Osteoblast (primary cell): ENCODE data around the gene C14orf119. TPM values are rescaled to one million over a fixed set of nuclear protein-coding genes. Genes with fewer than 3 reads are reported as not detected.
A peak's percentile ranks its signal among the peaks of the same experiment; 100 is the strongest.

Experiments
- DNase-seq: peaks from one replicate; pipeline ENCODE4 v3.0.0; 2011; ENCODE audit warnings: low spot score, mixed read lengths; ENCODE audit not compliant: insufficient read length; ENCODE audit errors: missing footprints
- H2AFZ ChIP-seq: 2 replicates; pipeline ENCODE4 v1.6.0; 2011; ENCODE audit warnings: mild to moderate bottlenecking, low read length
- H3K27ac ChIP-seq: 2 replicates; pipeline ENCODE4 v1.5.1; 2011; ENCODE audit warnings: mild to moderate bottlenecking, low read depth, low read length, moderate library complexity
- H3K27me3 ChIP-seq: 2 replicates; pipeline ENCODE4 v1.6.0; 2012; ENCODE audit warnings: mild to moderate bottlenecking, control low read depth, inconsistent platforms, low read length, moderate library complexity; ENCODE audit not compliant: insufficient read depth
- H3K36me3 ChIP-seq: 2 replicates; pipeline ENCODE4 v1.5.1; 2011; ENCODE audit warnings: mild to moderate bottlenecking, low read length, control low read depth, moderate library complexity; ENCODE audit not compliant: insufficient read depth
- H3K4me1 ChIP-seq: 2 replicates; pipeline ENCODE4 v1.5.1; 2011; ENCODE audit warnings: mild to moderate bottlenecking, low read length, control low read depth, moderate library complexity; ENCODE audit not compliant: insufficient read depth
- H3K4me2 ChIP-seq: 2 replicates; pipeline ENCODE4 v1.6.0; 2011; ENCODE audit warnings: mild to moderate bottlenecking, low read length; ENCODE audit not compliant: insufficient read depth
- H3K4me3 ChIP-seq: fragments of 200-600 bp; sonication (generic); 3 replicates; pipeline ENCODE4 v1.5.1; 2012; ENCODE audit warnings: mild to moderate bottlenecking, low read length, inconsistent platforms; ENCODE audit not compliant: insufficient read depth
- H3K79me2 ChIP-seq: 2 replicates; pipeline ENCODE4 v1.6.0; 2012; ENCODE audit warnings: mild to moderate bottlenecking, low read length, control low read depth, inconsistent platforms; ENCODE audit not compliant: insufficient read depth
- H3K9me3 ChIP-seq: 2 replicates; pipeline ENCODE4 v1.5.1; 2011; ENCODE audit warnings: low read depth, low read length, control low read depth
- H4K20me1 ChIP-seq: 2 replicates; pipeline ENCODE4 v1.6.0; 2012; ENCODE audit warnings: mild to moderate bottlenecking, low read length, control low read depth; ENCODE audit not compliant: insufficient read depth
- total RNA-seq: library from RNA; depleted of rRNA; stranded (reverse); fragments of >200 nt; gene quantifications from 2 replicates; pipeline ENCODE4 v1.2.3, GENCODE V29; 2012
- TF ChIP-seq, protein P1 (sequence below): IDR thresholded peaks from 2 replicates; pipeline ENCODE4 v1.5.1; 2011; ENCODE audit warnings: mild to moderate bottlenecking, low read depth, low read length, moderate library complexity; ENCODE audit errors: extremely low read depth

The C14orf119 gene
- total RNA-seq, 1 donor = 43.1 TPM

DNA sequence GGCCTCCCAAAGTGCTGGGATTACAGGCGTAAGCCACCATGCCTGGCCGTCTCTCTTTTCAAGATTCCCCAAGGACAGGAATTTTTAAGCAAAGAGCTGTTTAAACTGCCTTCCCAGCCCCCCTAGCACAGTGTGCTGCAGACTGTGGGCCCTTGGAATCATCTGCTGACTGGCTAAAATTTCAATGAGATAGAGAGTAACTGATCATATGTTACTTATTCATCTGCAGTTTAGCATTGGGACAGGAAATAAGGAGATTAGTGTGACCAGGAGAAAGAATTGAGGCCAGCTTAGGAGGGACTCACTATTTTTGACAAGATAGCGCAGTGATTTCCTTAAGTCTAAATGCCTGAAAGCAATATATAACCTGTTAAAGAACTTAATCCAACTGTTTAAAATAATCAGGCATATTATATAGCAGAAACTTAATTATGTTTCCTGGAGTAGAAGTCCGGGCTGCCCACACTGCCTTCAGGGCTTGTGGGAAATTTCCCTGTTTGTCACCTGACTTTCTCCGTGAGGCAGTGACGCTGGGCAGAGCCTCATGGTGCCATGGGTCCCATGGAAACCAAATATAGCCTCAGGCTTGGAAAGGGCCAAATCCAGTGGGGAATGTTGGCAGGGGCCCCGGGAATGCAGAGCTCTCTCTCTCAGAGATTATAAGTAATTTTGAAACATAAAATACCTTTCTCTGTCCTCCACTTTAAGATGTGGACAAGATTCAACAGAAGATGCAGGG, 46.6 kb downstream of the C14orf119 start:
- no peak overlapping the region for H2AFZ ChIP-seq
- H3K4me3 ChIP-seq = no peak overlapping the region
- DNase-seq = peak; percentile 80
- no peak overlapping the region for H3K4me2 ChIP-seq
- H3K27ac ChIP-seq = no peak overlapping the region
- H3K36me3 ChIP-seq = no peaks in the 10 kb centered on the region
- no peaks in the 10 kb centered on the region for H4K20me1 ChIP-seq
- peaks cover 9% of the 10 kb centered on the region for H3K4me1 ChIP-seq
- H3K79me2 ChIP-seq = no peaks in the 10 kb centered on the region
- H3K9me3 ChIP-seq = no peaks in the 10 kb centered on the region
- H3K27me3 ChIP-seq = peaks cover 6% of the 10 kb centered on the region
- TF ChIP-seq, protein P1, sequence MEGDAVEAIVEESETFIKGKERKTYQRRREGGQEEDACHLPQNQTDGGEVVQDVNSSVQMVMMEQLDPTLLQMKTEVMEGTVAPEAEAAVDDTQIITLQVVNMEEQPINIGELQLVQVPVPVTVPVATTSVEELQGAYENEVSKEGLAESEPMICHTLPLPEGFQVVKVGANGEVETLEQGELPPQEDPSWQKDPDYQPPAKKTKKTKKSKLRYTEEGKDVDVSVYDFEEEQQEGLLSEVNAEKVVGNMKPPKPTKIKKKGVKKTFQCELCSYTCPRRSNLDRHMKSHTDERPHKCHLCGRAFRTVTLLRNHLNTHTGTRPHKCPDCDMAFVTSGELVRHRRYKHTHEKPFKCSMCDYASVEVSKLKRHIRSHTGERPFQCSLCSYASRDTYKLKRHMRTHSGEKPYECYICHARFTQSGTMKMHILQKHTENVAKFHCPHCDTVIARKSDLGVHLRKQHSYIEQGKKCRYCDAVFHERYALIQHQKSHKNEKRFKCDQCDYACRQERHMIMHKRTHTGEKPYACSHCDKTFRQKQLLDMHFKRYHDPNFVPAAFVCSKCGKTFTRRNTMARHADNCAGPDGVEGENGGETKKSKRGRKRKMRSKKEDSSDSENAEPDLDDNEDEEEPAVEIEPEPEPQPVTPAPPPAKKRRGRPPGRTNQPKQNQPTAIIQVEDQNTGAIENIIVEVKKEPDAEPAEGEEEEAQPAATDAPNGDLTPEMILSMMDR = no peak

DNA sequence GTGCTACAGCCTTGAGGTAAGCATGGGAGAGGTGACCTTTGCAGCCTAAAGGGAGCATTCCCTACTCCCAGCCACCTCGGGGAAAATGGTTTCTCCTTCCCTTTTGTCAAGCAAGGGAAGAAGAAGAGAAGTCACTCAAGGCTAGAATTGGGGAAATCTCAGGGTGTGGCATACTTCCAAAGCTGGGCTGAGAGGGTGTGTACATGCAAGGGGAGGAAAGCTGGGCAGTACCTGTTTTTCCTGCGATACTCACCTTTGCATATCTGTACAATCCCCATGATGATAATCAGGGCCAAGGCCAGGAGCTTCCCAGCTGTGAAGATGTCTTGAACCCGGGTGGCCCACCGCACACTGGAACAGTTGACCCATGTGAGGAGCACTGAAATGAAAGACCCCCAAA, 47.5 kb downstream of the C14orf119 start:
- H3K27me3 ChIP-seq = peaks cover 6% of the 10 kb centered on the region
- H3K4me2 ChIP-seq = no peak overlapping the region
- no peak overlapping the region for H2AFZ ChIP-seq
- H4K20me1 ChIP-seq = no peaks in the 10 kb centered on the region
- H3K36me3 ChIP-seq = no peaks in the 10 kb centered on the region
- no peaks in the 10 kb centered on the region for H3K9me3 ChIP-seq
- no peak overlapping the region for H3K4me3 ChIP-seq
- no peaks in the 10 kb centered on the region for H3K79me2 ChIP-seq
- TF ChIP-seq, protein P1 = no peak
- no peak for DNase-seq
- H3K27ac ChIP-seq = no peak overlapping the region
- H3K4me1 ChIP-seq = peaks cover 9% of the 10 kb centered on the region

DNA sequence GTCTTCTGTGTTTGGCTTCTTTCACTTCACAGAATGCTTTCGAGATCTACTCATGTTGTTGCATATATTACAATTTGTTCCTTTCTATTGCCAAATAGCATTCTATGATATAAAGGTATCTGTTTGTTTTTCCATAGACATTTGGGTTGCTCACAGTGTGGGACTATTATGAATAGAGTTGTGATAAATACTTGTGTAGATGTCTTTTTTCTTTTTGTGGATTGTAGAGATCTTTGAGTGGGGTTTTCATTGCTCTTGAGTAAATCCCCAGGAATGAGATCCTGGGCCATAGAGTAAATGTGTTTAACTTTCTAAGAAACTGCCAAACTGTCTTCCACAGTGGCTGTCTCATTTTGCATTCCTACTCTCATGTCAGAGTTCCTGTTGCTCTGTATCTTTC, 48.6 kb downstream of the C14orf119 start:
- DNase-seq = no peak
- H3K27ac ChIP-seq = no peak overlapping the region
- H3K4me3 ChIP-seq = no peak overlapping the region
- H3K79me2 ChIP-seq = no peaks in the 10 kb centered on the region
- peaks cover 9% of the 10 kb centered on the region for H3K4me1 ChIP-seq
- H4K20me1 ChIP-seq = no peaks in the 10 kb centered on the region
- H3K27me3 ChIP-seq = peaks cover 6% of the 10 kb centered on the region
- H2AFZ ChIP-seq = no peak overlapping the region
- H3K36me3 ChIP-seq = no peaks in the 10 kb centered on the region
- TF ChIP-seq, protein P1 = no peak
- no peak overlapping the region for H3K4me2 ChIP-seq
- H3K9me3 ChIP-seq = no peaks in the 10 kb centered on the region

DNA sequence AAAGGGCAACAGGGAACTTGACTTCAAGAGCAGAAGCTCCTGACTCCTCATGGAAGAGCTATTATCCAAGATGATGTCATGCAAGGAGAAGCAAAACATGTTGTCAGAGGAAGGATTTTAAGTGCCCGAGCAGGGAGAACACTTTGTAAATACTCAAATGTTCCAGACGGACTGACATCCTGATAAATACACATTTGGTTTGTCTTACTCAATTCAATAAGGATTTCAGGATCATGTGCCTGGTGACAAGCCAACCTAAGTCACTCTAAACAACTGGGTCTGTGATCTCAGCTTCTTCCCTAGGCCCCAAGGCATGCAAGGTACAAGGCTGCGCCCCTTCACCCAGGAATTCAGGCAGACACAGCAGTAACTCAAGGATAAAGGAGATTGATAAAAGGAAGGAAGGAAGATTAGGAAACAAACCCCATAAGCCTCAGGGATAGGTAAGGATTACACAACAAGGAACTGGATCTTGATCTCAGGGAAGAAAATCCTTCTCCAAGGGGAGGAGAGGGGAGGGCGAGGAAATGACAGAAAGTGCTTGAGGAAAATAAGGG, 50.6 kb downstream of the C14orf119 start:
- Histone ChIP-seq H4K20me1 (no peaks in the 10 kb centered on the region), H2AFZ (no peak overlapping the region), H3K36me3 (no peaks in the 10 kb centered on the region), H3K27me3 (peaks cover 6% of the 10 kb centered on the region), H3K27ac (no peak overlapping the region), H3K9me3 (no peaks in the 10 kb centered on the region), H3K4me2 (no peak overlapping the region), H3K79me2 (no peaks in the 10 kb centered on the region), H3K4me1 (peaks cover 9% of the 10 kb centered on the region), H3K4me3 (no peak overlapping the region)
- DNase-seq = no peak
- TF ChIP-seq, protein P1 = no peak
